ENCODE results near the gene CFAP161.
A peak's percentile ranks its signal among the peaks of the same experiment; 100 is the strongest.

The CFAP161 gene

GRCh38 chr15:81133782-81134461 lies at the start of gene CFAP161:
Gene CFAP161, plus strand, starts transcription at chr15:81134270. Its CDS starts 60 bp downstream, at chr15:81134330.
- peak in 1 of 2 donors; percentile 6 for DNase-seq

GRCh38 chr15:81084716-81085115 lies 49.4 kb upstream of the CFAP161 start:
- no peak for DNase-seq

- no peak for DNase-seq
Measured at GRCh38 chr15:81085213-81085612, 48.9 kb upstream of the CFAP161 start.

- DNase-seq = no peak
Measured at GRCh38 chr15:81085898-81086297, 48.2 kb upstream of the CFAP161 start.

GRCh38 chr15:81087066-81087465 lies 47.0 kb upstream of the CFAP161 start:
- no peak for DNase-seq

GRCh38 chr15:81087694-81088093 lies 46.4 kb upstream of the CFAP161 start:
- no peak for DNase-seq

- DNase-seq = no peak
Measured at GRCh38 chr15:81088470-81089013, 45.5 kb upstream of the CFAP161 start.

- DNase-seq = no peak
Measured at GRCh38 chr15:81091889-81092558, 42.0 kb upstream of the CFAP161 start.

- DNase-seq = no peak
Measured at GRCh38 chr15:81092559-81092902, 41.5 kb upstream of the CFAP161 start.

GRCh38 chr15:81093961-81094360 lies 40.1 kb upstream of the CFAP161 start:
- DNase-seq = no peak

GRCh38 chr15:81095690-81096365 lies 38.2 kb upstream of the CFAP161 start:
- no peak for DNase-seq

GRCh38 chr15:81096398-81096797 lies 37.7 kb upstream of the CFAP161 start:
- no peak for DNase-seq

GRCh38 chr15:81097116-81097889 lies 36.8 kb upstream of the CFAP161 start:
- DNase-seq = no peak

GRCh38 chr15:81097890-81098280 lies 36.2 kb upstream of the CFAP161 start:
- no peak for DNase-seq

- no peak for DNase-seq
Measured at GRCh38 chr15:81098349-81098748, 35.7 kb upstream of the CFAP161 start.

GRCh38 chr15:81098861-81099651 lies 35.0 kb upstream of the CFAP161 start:
- DNase-seq = no peak

- DNase-seq = no peak
Measured at GRCh38 chr15:81101894-81102815, 31.9 kb upstream of the CFAP161 start.

GRCh38 chr15:81103857-81104256 lies 30.2 kb upstream of the CFAP161 start:
- no peak for DNase-seq

GRCh38 chr15:81105545-81105944 lies 28.5 kb upstream of the CFAP161 start:
- DNase-seq = no peak

- peak; percentile 24 to 52 for DNase-seq
Measured at GRCh38 chr15:81106560-81106959, 27.5 kb upstream of the CFAP161 start.

GRCh38 chr15:81107889-81108288 lies 26.2 kb upstream of the CFAP161 start:
- no peak for DNase-seq
